K562 (cell line): ENCODE data around the gene FGF2. TPM values are rescaled to one million over a fixed set of nuclear protein-coding genes. Genes with fewer than 3 reads are reported as not detected.
"Not testable (repeated sequence)": the region's sequence is repeated elsewhere in the genome, so short reads cannot be mapped to it uniquely, and the experiment has no call there.

Experiments used
- ATAC-seq: fragments of 200-7000 bp; cut with Tn5 transposase; 3 replicates; pipeline ENCODE4 v1.9.1; 2020; ENCODE audit warnings: moderate library complexity
- BruUV-seq: library from RNA; stranded (reverse); fragments of 400-500 nt; replicated peaks from 2 replicates; lab custom pipeline; 2021; lab: Mats Ljungman, UMichigan
- CTCF ChIA-PET: fragments of 300-600 bp; formaldehyde crosslinking; extraction: SDS; loops from one replicate; lab custom pipeline; 2021; ENCODE audit warnings: low intra/inter-chr PET ratio; lab: Yijun Ruan, JAX
- POLR2A ChIA-PET: fragments of 300-600, 350-650 bp; sonication (Branson Sonifier 250); formaldehyde crosslinking; extraction: SDS; loops from one replicate; lab custom pipeline; 2021; ENCODE audit warnings: antibody characterized with exemption, inconsistent platforms; lab: Yijun Ruan, JAX
- DNase-seq, 4 experiments: peaks; one replicate each; pipeline versions ENCODE4 v3.0.0 to v3.0.0-alpha.2; 2011 to 2018; ENCODE audit warnings: low spot score in 3 of 4, mixed read lengths in 3 of 4; ENCODE audit errors: extremely low read depth in 1 of 4
- FAIRE-seq: peaks from 2 replicates; lab custom pipeline; 2011; peaks lifted over from hg19 to GRCh38; lab: Jason Lieb, UNC
- H2AFZ ChIP-seq: 2 replicates; pipeline ENCODE4 v1.6.0; 2011; ENCODE audit warnings: low read depth, low read length, control low read depth, inconsistent platforms
- H3K27ac ChIP-seq: fragments of 200-600 bp; 3 replicates; pipeline ENCODE4 v1.8.0; 2011; ENCODE audit warnings: low read depth, mild to moderate bottlenecking, control low read depth, inconsistent platforms, low read length, moderate library complexity, mixed read lengths; ENCODE audit errors: extremely low read depth
- H3K27me3 ChIP-seq, 2 experiments: fragments of 300-600 bp in 1 of 2; 2 replicates in 1 of 2; 3 replicates in 1 of 2; pipeline versions ENCODE4 v1.6.0 to v1.8.0; 2011; ENCODE audit warnings: inconsistent platforms in 2 of 2, low read length in 2 of 2, mild to moderate bottlenecking in 1 of 2, mixed read lengths in 1 of 2, moderate library complexity in 1 of 2; ENCODE audit not compliant: control insufficient read depth in 2 of 2, insufficient read depth in 2 of 2
- H3K36me3 ChIP-seq: fragments of 300-600 bp; 3 replicates; pipeline ENCODE4 v1.8.0; 2011; ENCODE audit warnings: mild to moderate bottlenecking, low read length, inconsistent platforms; ENCODE audit not compliant: control insufficient read depth, insufficient read depth
- H3K4me1 ChIP-seq, 2 experiments: fragments of 200-600 bp in 1 of 2; replicated peaks in 1 of 2; 2 replicates in 1 of 2; 3 replicates in 1 of 2; pipeline versions ENCODE4 v1.5.1 to v1.8.0; 2011; ENCODE audit warnings: inconsistent platforms in 2 of 2, low read length in 2 of 2, mild to moderate bottlenecking in 1 of 2, mixed read lengths in 1 of 2, moderate library complexity in 1 of 2; ENCODE audit not compliant: control insufficient read depth in 2 of 2, insufficient read depth in 2 of 2
- H3K4me2 ChIP-seq: 2 replicates; pipeline ENCODE4 v1.6.1; 2011; ENCODE audit warnings: low read length, control low read depth, inconsistent platforms, mixed read lengths; ENCODE audit not compliant: insufficient read depth
- H3K4me3 ChIP-seq: fragments of 200-600 bp; sonication (generic), shearing (Covaris generic); 2 replicates; pipeline ENCODE4 v1.5.1; 2016; ENCODE audit warnings: control low read depth, inconsistent platforms
- H3K79me2 ChIP-seq: fragments of 200-600 bp; 3 replicates; pipeline ENCODE4 v1.8.0; 2011; ENCODE audit warnings: low read length, inconsistent platforms; ENCODE audit not compliant: control insufficient read depth, insufficient read depth
- H3K9ac ChIP-seq, 2 experiments: 2 replicates each; pipeline versions ENCODE4 v1.6.0 to v1.6.1; 2011; ENCODE audit warnings: low read depth in 2 of 2, low read length in 2 of 2, control low read depth in 1 of 2, inconsistent platforms in 1 of 2, mild to moderate bottlenecking in 1 of 2, mixed read lengths in 1 of 2; ENCODE audit not compliant: insufficient read depth in 1 of 2
- H3K9me1 ChIP-seq: one replicate; pipeline ENCODE4 v1.6.0; 2011; ENCODE audit warnings: inconsistent platforms, mild to moderate bottlenecking, low read length, moderate library complexity; ENCODE audit not compliant: control insufficient read depth, insufficient read depth
- H3K9me3 ChIP-seq: replicated peaks from 2 replicates; pipeline ENCODE4 v1.5.1; 2011; ENCODE audit warnings: low read depth, low read length, inconsistent platforms; ENCODE audit not compliant: control insufficient read depth, insufficient read depth
- H4K20me1 ChIP-seq: replicated peaks from 2 replicates; pipeline ENCODE4 v1.6.1; 2011; ENCODE audit warnings: low read length, inconsistent platforms, mixed read lengths; ENCODE audit not compliant: control insufficient read depth, insufficient read depth
- C11orf30 ChIP-seq: fragments of 450-650 bp; IDR thresholded peaks from 2 replicates; pipeline ENCODE4 v1.6.1; 2016; ENCODE audit warnings: low read depth, mild to moderate bottlenecking
- EGR1 ChIP-seq: fragments of 450-650 bp; conservative IDR thresholded peaks from 2 replicates; pipeline ENCODE4 v1.6.1; 2017; ENCODE audit warnings: mild to moderate bottlenecking
- PTBP1 ChIP-seq: fragments of 200-400 bp; formaldehyde crosslinking; IDR thresholded peaks from 2 replicates; pipeline ENCODE4 v1.6.1; 2017; ENCODE audit warnings: low read depth, low read length
- ZBTB33 ChIP-seq: sonication (generic); formaldehyde crosslinking; IDR thresholded peaks from 2 replicates; pipeline ENCODE4 v1.8.1; 2023; ENCODE audit warnings: mild to moderate bottlenecking, missing genetic modification reagents
- ZNF316 ChIP-seq: fragments of 450-650 bp; IDR thresholded peaks from 2 replicates; pipeline ENCODE4 v1.6.1; 2016
- WGBS: fragments of 100-300 bp; shearing (Covaris generic); methylation state at CpG from one replicate; pipeline ENCODE4 v1.1.6; 2016; ENCODE audit warnings: low coverage, mixed read lengths; ENCODE audit not compliant: insufficient coverage; ENCODE audit errors: missing lambda C conversion rate; 5-methylcytosine and 5-hydroxymethylcytosine counted together
- in situ Hi-C: fragments of 300-500 bp; cut with MboI; formaldehyde crosslinking; loops from 4 replicates; pipeline ENCODE4 v1.15.0; 2018; ENCODE audit warnings: inconsistent platforms, mixed read lengths
- intact Hi-C: fragments of 100-400 bp; cut with micrococcal nuclease; formaldehyde crosslinking; loops from 2 replicates; pipeline ENCODE4 v1.14.2; 2022
- polyA plus RNA-seq, 8 experiments: library from polyadenylated mRNA; depleted of rRNA in 4 of 8; stranded (reverse) in 5 of 8; unstranded in 3 of 8; fragments of >200 nt; fragmentation: Nextera tagmentation in 2 of 8; fragmentation: Illumina TruSeq in 1 of 8; extraction: Ambion mirVana in 2 of 8; extraction: Trizol in 1 of 8; gene quantifications; 2 replicates each; pipeline versions ENCODE4 v1.2.1 to v1.2.3, GENCODE V29; 2011 to 2014; ENCODE audit warnings: inconsistent platforms in 1 of 8, missing spikeins in 1 of 8
- total RNA-seq, 7 experiments: library from RNA; depleted of rRNA in 6 of 7; stranded (reverse); fragments of >200 nt in 6 of 7; fragmentation: Illumina TruSeq in 2 of 7; extraction: Trizol in 2 of 7; gene quantifications; 2 replicates each; pipeline versions ENCODE4 v1.2.1 to v1.2.3, GENCODE V29; 2011 to 2021; ENCODE audit warnings: low replicate concordance in 1 of 7

Gene FGF2
- total and polyA plus RNA-seq, 9 of the 15 experiments (the other 6 are each of a cell fraction or from before 2014, with no cell fraction given), result 2.5 to 19.4 (median 9.2) TPM

- Histone ChIP-seq H3K27ac (no peak overlapping the region), H3K4me2 (no peak overlapping the region), H3K79me2 (peaks cover 8% of the 10 kb centered on the region; the same call in 1 of the 3 replicates), H3K4me3 (no peak overlapping the region), H3K27me3 (no peaks in the 10 kb centered on the region)
- CTCF ChIA-PET, result no interaction called here
- POLR2A ChIA-PET, result interaction anchor here (0.6 kb wide), 1 partner anchor 1433 kb away, joined by 3 read pairs; no protein-coding TSS in a partner anchor
- DNase-seq, result no peak
- TF ChIP-seq ZNF316, result peak; percentile 80
- no peak for TF ChIP-seq PTBP1
- peak; percentile 31; the same call in 1 of the 2 replicates for TF ChIP-seq C11orf30
- TF ChIP-seq, all 486 proteins: peak for 2
- no peaks in the 10 kb centered on the region for H3K9me1 ChIP-seq
- no TSS peak for BruUV-seq
- no peaks in the 10 kb centered on the region for H3K9me3 ChIP-seq
- no peak overlapping the region for H2AFZ ChIP-seq
- no peak for ATAC-seq
- in situ Hi-C loops, result no loop called here
- no peaks in the 10 kb centered on the region for H4K20me1 ChIP-seq
- H3K4me1 ChIP-seq, result no peaks in the 10 kb centered on the region; a peak in 1 of 5 replicates
- peaks cover 91% of the 10 kb centered on the region for H3K36me3 ChIP-seq
- peak; percentile 23 for FAIRE-seq
- intact Hi-C loops, result no loop called here
- no peak overlapping the region for H3K9ac ChIP-seq
Observed at GRCh38 chr4:122932763-122933162, 106.1 kb downstream of the FGF2 start.

GRCh38 chr4:122945136-122945535 lies 118.5 kb downstream of the FGF2 start:
- TF ChIP-seq ZBTB33, result peak; percentile 65; the same call in 1 of the 2 replicates
- peak; percentile 23; the same call in 1 of the 2 replicates for TF ChIP-seq EGR1
- intact Hi-C loops, H3K9ac ChIP-seq, POLR2A ChIA-PET, H4K20me1 ChIP-seq, H3K4me2 ChIP-seq, BruUV-seq, ATAC-seq, H3K4me1 ChIP-seq, H2AFZ ChIP-seq, FAIRE-seq, H3K9me3 ChIP-seq, H3K27me3 ChIP-seq, CTCF ChIA-PET, in situ Hi-C loops, DNase-seq, H3K9me1 ChIP-seq, H3K27ac ChIP-seq, H3K4me3 ChIP-seq, H3K79me2 ChIP-seq: not testable (repeated sequence)
- peaks cover 41% of the 10 kb centered on the region for H3K36me3 ChIP-seq
- WGBS, result no CpG with 5 or more reads among the region's 17 CpGs
